ENCODE results near the gene ALDH3B2.
"Not testable (repeated sequence)": the region's sequence is repeated elsewhere in the genome, so short reads cannot be mapped to it uniquely, and the experiment has no call there.

ALDH3B2 gene

DNA sequence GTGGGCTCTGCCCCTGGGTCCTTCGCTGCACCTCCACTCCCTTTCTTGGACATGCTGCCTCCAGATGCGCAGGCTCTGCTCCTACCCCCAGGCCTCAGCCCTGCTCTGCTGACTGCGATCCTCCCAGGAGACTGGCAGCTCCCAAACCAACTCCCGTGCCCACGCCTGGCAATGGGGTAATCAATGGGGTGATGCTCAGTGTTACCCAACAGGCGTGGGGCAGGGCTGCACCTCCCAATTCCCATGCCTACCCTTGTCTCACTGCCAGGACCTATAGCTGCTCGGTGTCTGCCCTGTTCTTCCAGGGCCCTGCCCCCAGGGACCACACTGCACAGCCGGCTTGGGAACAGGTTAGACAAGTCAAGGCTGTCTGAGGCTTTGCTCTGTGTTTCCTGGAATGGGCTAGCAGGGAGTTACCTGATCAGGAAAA, at the start of gene ALDH3B2:
Gene ALDH3B2 (minus strand): TSS at position 182 of the 430 bp plus-strand sequence. CDS start 7,688 bp downstream, outside the sequence.
- ChIA-PET CTCF (interaction anchor here (0.9 to 1.2 kb wide), 3 partner anchors 9 to 45 kb away, joined by 6 to 7 read pairs (median 6); partner anchors contain the start of gene NUDT8), POLR2A (ENCODE audit: low non-redundant PET) (interaction anchor here (0.5 kb wide), 1 partner anchor 604 kb away, joined by 3 read pairs; no protein-coding TSS in a partner anchor)
- TF ChIP-seq CTCF (conservative IDR thresholded peaks at IDR 0.05; ENCODE audit: low read depth), result no peak
- no peak within 1 kb of the TSS for H3K27ac ChIP-seq
- peak; percentile 85 for DNase-seq (ENCODE audit: low spot score)

DNA sequence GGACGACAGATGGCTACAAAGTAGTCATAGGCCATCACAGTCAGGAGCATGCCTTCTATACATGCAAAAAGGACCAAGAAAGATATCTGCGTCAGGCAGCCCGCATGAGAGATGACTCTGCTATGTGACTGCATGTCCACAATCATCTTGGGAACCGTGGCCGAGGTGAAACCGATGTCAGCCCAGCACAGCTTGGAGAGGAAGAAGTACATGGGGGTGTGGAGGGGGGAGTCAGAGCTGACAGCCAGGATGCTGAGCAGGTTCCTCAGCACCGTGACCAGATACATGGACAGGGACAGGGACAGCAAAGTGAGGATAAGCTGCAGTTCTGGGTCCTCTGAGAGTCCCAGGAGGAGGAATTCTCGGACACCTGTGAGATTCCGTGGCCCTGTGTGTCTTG, 48.6 kb upstream of the ALDH3B2 start:
- POLR2A ChIA-PET (ENCODE audit: low non-redundant PET); DNase-seq (ENCODE audit: low spot score); CTCF ChIA-PET; H3K27ac ChIP-seq: not testable (repeated sequence)

- H3K27ac ChIP-seq; DNase-seq (ENCODE audit: low spot score); POLR2A ChIA-PET (ENCODE audit: low non-redundant PET); CTCF ChIA-PET: not testable (repeated sequence)
These were observed 41.8 kb upstream of the ALDH3B2 start for GRCh38 chr11:67716226-67716625.

DNA sequence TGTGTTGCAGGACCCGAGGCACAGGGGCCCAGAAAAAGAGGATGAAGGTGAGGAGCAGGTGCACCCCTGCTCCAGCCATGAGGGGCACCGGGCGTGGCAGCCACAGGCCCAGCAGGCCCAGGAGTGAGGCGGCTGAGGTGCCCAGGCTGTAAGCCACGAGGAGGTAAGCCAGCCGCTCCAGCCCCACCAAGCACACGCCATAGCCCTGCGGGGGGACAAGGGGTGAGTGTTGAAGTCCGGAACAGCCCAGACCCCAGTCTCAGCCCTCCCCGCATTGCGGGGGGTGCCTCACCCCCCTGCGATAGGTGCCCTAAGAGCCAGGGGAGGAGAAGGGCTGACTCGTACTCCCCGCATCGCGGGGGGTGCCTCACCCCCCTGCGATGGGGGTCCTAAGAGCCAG, 41.4 kb upstream of the ALDH3B2 start:
- DNase-seq (ENCODE audit: low spot score); POLR2A ChIA-PET (ENCODE audit: low non-redundant PET); H3K27ac ChIP-seq; CTCF ChIA-PET: not testable (repeated sequence)

GRCh38 chr11:67713892-67714509, 39.6 kb upstream of the ALDH3B2 start:
- TF ChIP-seq CTCF (conservative IDR thresholded peaks at IDR 0.05; ENCODE audit: low read depth), result peak; percentile 41; the same call in 1 of the 2 replicates
- H3K27ac ChIP-seq; POLR2A ChIA-PET (ENCODE audit: low non-redundant PET); DNase-seq (ENCODE audit: low spot score): not testable (repeated sequence)
- CTCF ChIA-PET, result interaction anchor here (0.6 to 0.9 kb wide), 3 partner anchors 39 to 87 kb away, joined by 3 to 6 read pairs (median 3); partner anchors contain the start of gene ALDH3B2

GRCh38 chr11:67711676-67712075, 37.3 kb upstream of the ALDH3B2 start:
- DNase-seq (ENCODE audit: low spot score); CTCF ChIA-PET; H3K27ac ChIP-seq; POLR2A ChIA-PET (ENCODE audit: low non-redundant PET): not testable (repeated sequence)

GRCh38 chr11:67711212-67711611, 36.8 kb upstream of the ALDH3B2 start:
- DNase-seq (ENCODE audit: low spot score); POLR2A ChIA-PET (ENCODE audit: low non-redundant PET); H3K27ac ChIP-seq; CTCF ChIA-PET: not testable (repeated sequence)

- H3K27ac ChIP-seq; POLR2A ChIA-PET (ENCODE audit: low non-redundant PET); CTCF ChIA-PET: not testable (repeated sequence)
- peak; percentile 13 for DNase-seq (ENCODE audit: low spot score)
These were observed 35.4 kb upstream of the ALDH3B2 start for GRCh38 chr11:67709806-67710205.

GRCh38 chr11:67705264-67705663, 30.8 kb upstream of the ALDH3B2 start:
- TF ChIP-seq CTCF (conservative IDR thresholded peaks at IDR 0.05; ENCODE audit: low read depth), result no peak
- no peak for DNase-seq (ENCODE audit: low spot score)
- H3K27ac ChIP-seq, result no peak overlapping the region
- ChIA-PET CTCF (interaction anchor here (0.6 to 1.5 kb wide), 2 partner anchors 76 to 114 kb away, joined by 3 read pairs; partner anchors contain the start of gene NUDT8), POLR2A (ENCODE audit: low non-redundant PET) (no interaction called here)

DNA sequence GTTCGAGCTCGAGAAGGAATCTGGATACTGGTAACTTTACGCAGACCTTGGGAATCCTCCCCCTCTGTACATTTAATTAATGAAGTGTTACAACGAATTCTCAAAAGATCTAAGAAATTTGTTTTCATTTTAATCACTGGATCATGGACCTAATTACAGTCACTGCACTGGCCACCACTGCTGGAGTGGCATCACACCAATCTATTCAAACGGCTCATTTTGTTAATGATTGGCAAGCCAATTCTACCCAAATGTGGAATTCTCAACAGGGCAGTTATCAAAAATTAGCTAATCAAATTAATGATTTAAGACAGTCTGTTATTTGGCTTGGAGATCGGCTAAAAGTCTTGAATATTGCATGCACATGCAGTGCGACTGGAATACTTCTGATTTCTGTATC, 30.1 kb upstream of the ALDH3B2 start:
- no peak overlapping the region for H3K27ac ChIP-seq
- TF ChIP-seq CTCF (conservative IDR thresholded peaks at IDR 0.05; ENCODE audit: low read depth), result no peak
- ChIA-PET POLR2A (ENCODE audit: low non-redundant PET) (no interaction called here), CTCF (interaction anchor here (1.5 kb wide), 1 partner anchor 75 kb away, joined by 3 read pairs; the partner anchor contains the start of gene NUDT8)
- no peak for DNase-seq (ENCODE audit: low spot score)

DNA sequence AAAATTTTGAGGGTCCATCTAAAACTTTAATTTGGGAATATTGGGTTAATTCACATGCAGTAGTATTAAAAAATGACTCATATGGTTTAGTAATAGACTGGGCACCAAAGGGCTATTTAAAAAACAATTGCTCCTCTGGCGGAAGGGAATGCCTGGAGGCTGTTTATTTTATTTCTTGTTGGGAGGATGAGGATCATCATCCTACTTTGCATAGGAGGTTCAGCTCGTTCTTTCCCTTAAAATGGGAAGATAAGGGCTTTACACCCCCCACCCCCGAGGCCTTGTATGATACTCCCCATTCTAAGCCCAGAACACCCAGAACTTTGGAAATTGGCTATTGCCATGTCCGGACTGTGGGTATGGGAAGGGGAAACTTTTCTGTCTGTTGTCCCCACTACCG, 29.3 kb upstream of the ALDH3B2 start:
- DNase-seq (ENCODE audit: low spot score); H3K27ac ChIP-seq; POLR2A ChIA-PET (ENCODE audit: low non-redundant PET): not testable (repeated sequence)
- CTCF ChIA-PET, result interaction anchor here (1.5 kb wide), 1 partner anchor 74 kb away, joined by 3 read pairs; the partner anchor contains the start of gene NUDT8

All from RWPE1 (cell line).